HepG2 (cell line): ENCODE measurements around the gene CD79A. TPM values are rescaled to one million over a fixed set of nuclear protein-coding genes. Genes with fewer than 3 reads are reported as not detected.

Experiments
- ATAC-seq: fragments of 200-7000 bp; cut with Tn5 transposase; 3 replicates; pipeline ENCODE4 v1.9.1; 2020; ENCODE audit warnings: mild to moderate bottlenecking, moderate library complexity
- BruUV-seq: library from RNA; stranded (reverse); fragments of 400-500 nt; replicated peaks from 2 replicates; lab custom pipeline; 2021; lab: Mats Ljungman, UMichigan
- CTCF ChIA-PET: fragments of 300-600 bp; formaldehyde crosslinking; extraction: SDS; loops from one replicate; lab custom pipeline; 2021; ENCODE audit warnings: low total read pairs, inconsistent platforms, low intra/inter-chr PET ratio; lab: Yijun Ruan, JAX
- POLR2A ChIA-PET: fragments of 350-600 bp; sonication (Branson Sonifier 250); formaldehyde crosslinking; loops from one replicate; lab custom pipeline; 2020; ENCODE audit warnings: antibody characterized with exemption, inconsistent platforms; lab: Yijun Ruan, JAX
- DNase-seq: peaks from one replicate; pipeline ENCODE4 v3.0.0-alpha.2; 2015; ENCODE audit warnings: low spot score
- FAIRE-seq: peaks from 3 replicates; lab custom pipeline; 2011; peaks lifted over from hg19 to GRCh38; lab: Jason Lieb, UNC
- H2AFZ ChIP-seq: one replicate; pipeline ENCODE4 v1.6.1; 2011; ENCODE audit warnings: low read length, inconsistent platforms
- H3K27ac ChIP-seq: fragments of 300-600 bp; 3 replicates; pipeline ENCODE4 v1.8.0; 2011; ENCODE audit warnings: mixed run types, mild to moderate bottlenecking, mixed read lengths, low read length, inconsistent platforms; ENCODE audit not compliant: insufficient read depth; ENCODE audit errors: extremely low read length
- H3K27me3 ChIP-seq, 2 experiments: fragments of 200-600 bp in 1 of 2; 2 replicates in 1 of 2; 3 replicates in 1 of 2; pipeline versions ENCODE4 v1.6.0 to v1.8.0; 2011; ENCODE audit warnings: low read length in 2 of 2, mild to moderate bottlenecking in 2 of 2, moderate library complexity in 2 of 2, inconsistent platforms in 1 of 2; ENCODE audit not compliant: insufficient read depth in 2 of 2, control insufficient read depth in 1 of 2
- H3K36me3 ChIP-seq, 2 experiments: fragments of 200-600 bp in 1 of 2; replicated peaks in 1 of 2; 2 replicates in 1 of 2; 3 replicates in 1 of 2; pipeline versions ENCODE4 v1.5.1 to v1.8.0; 2011; ENCODE audit warnings: low read length in 2 of 2, inconsistent platforms in 1 of 2; ENCODE audit not compliant: insufficient read depth in 2 of 2, control insufficient read depth in 1 of 2
- H3K4me1 ChIP-seq: 2 replicates; pipeline ENCODE4 v1.5.1; 2012; ENCODE audit warnings: low read length, inconsistent platforms; ENCODE audit not compliant: insufficient read depth
- H3K4me2 ChIP-seq: 2 replicates; pipeline ENCODE4 v1.6.0; 2011; ENCODE audit warnings: low read depth, low read length, inconsistent platforms
- H3K4me3 ChIP-seq, 3 experiments: fragments of 200-600 bp in 1 of 3; sonication (generic), shearing (Covaris generic) in 1 of 3; replicated peaks in 1 of 3; 2 replicates each; pipeline ENCODE4 v1.5.1; 2011 to 2016; ENCODE audit warnings: low read length in 3 of 3, inconsistent platforms in 2 of 3, low read depth in 2 of 3, mild to moderate bottlenecking in 2 of 3, control low read depth in 1 of 3, mixed read lengths in 1 of 3; ENCODE audit not compliant: insufficient read depth in 1 of 3
- H3K79me2 ChIP-seq: one replicate; pipeline ENCODE4 v1.6.1; 2011; ENCODE audit warnings: low read length, inconsistent platforms; ENCODE audit not compliant: insufficient read depth
- H3K9ac ChIP-seq: 2 replicates; pipeline ENCODE4 v1.6.0; 2011; ENCODE audit warnings: mild to moderate bottlenecking, low read depth, low read length, inconsistent platforms; ENCODE audit not compliant: insufficient read depth
- H3K9me3 ChIP-seq: 2 replicates; pipeline ENCODE4 v1.5.1; 2012; ENCODE audit warnings: mild to moderate bottlenecking, low read length
- H4K20me1 ChIP-seq: 2 replicates; pipeline ENCODE4 v1.6.0; 2011; ENCODE audit warnings: inconsistent platforms, mild to moderate bottlenecking, low read length, moderate library complexity; ENCODE audit not compliant: insufficient read depth
- KLF9 ChIP-seq: IDR thresholded peaks from 2 replicates; pipeline ENCODE4 v1.6.1; 2016; ENCODE audit warnings: low read depth
- PCBP2 ChIP-seq: fragments of 200-400 bp; formaldehyde crosslinking; optimal IDR thresholded peaks from 2 replicates; pipeline ENCODE3; 2018; ENCODE audit warnings: low read length, low read depth; ENCODE audit not compliant: poor library complexity, severe bottlenecking
- REST ChIP-seq, 2 experiments: IDR thresholded peaks; 2 replicates each; pipeline ENCODE4 v1.6.1; 2011 to 2012; ENCODE audit warnings: low read length in 2 of 2, borderline replicate concordance in 1 of 2, low read depth in 1 of 2, mild to moderate bottlenecking in 1 of 2, moderate library complexity in 1 of 2
- SP140L ChIP-seq: sonication (generic); formaldehyde crosslinking; IDR thresholded peaks from 2 replicates; pipeline ENCODE4 v1.4.0; 2020; ENCODE audit warnings: missing genetic modification reagents, borderline replicate concordance
- TFAP4 ChIP-seq: sonication (generic); IDR thresholded peaks from 2 replicates; pipeline ENCODE4 v1.6.1; 2016; ENCODE audit warnings: low read depth, borderline replicate concordance
- WIZ ChIP-seq: sonication (generic); formaldehyde crosslinking; IDR thresholded peaks from 2 replicates; pipeline ENCODE4 v1.5.1; 2020; ENCODE audit warnings: mild to moderate bottlenecking, missing genetic modification reagents
- ZBTB3 ChIP-seq: sonication (generic); formaldehyde crosslinking; IDR thresholded peaks from 2 replicates; pipeline ENCODE4 v1.4.0; 2020; ENCODE audit warnings: low read depth, mild to moderate bottlenecking, moderate library complexity, missing genetic modification reagents, borderline replicate concordance
- ZBTB43 ChIP-seq: sonication (generic); formaldehyde crosslinking; conservative IDR thresholded peaks from 2 replicates; pipeline ENCODE4 v1.4.0; 2020; ENCODE audit warnings: missing genetic modification reagents
- ZHX1 ChIP-seq: sonication (generic); formaldehyde crosslinking; IDR thresholded peaks from 2 replicates; pipeline ENCODE4 v1.8.1; 2022; ENCODE audit warnings: low read depth, mild to moderate bottlenecking, missing genetic modification reagents
- ZNF160 ChIP-seq: sonication (generic); formaldehyde crosslinking; IDR thresholded peaks from 2 replicates; pipeline ENCODE4 v1.8.0; 2022; ENCODE audit warnings: mild to moderate bottlenecking, inconsistent platforms, missing genetic modification reagents
- ZNF34 ChIP-seq: sonication (generic); formaldehyde crosslinking; IDR thresholded peaks from 2 replicates; pipeline ENCODE4 v1.4.0; 2020; ENCODE audit warnings: mild to moderate bottlenecking, missing genetic modification reagents, borderline replicate concordance
- ZNF570 ChIP-seq: sonication (generic); formaldehyde crosslinking; IDR thresholded peaks from 2 replicates; pipeline ENCODE4 v1.4.0; 2020; ENCODE audit warnings: mild to moderate bottlenecking, missing genetic modification reagents, borderline replicate concordance
- ZSCAN12 ChIP-seq: sonication (generic); formaldehyde crosslinking; IDR thresholded peaks from 2 replicates; pipeline ENCODE4 v1.9.0; 2021; ENCODE audit warnings: mild to moderate bottlenecking, missing genetic modification reagents
- WGBS: methylation state at CpG from one replicate; pipeline ENCODE4 v1.1.6; 2017; ENCODE audit warnings: low lambda C conversion rate; 5-methylcytosine and 5-hydroxymethylcytosine counted together
- in situ Hi-C: cut with HindIII; loops from 2 replicates; pipeline ENCODE4 v1.10.0; 2017; ENCODE audit warnings: low pct_unique_long_range_greater_than_20kb; ENCODE audit not compliant: extremely low pct_ligation_motif_present
- intact Hi-C: fragments of 100-400 bp; cut with micrococcal nuclease; formaldehyde crosslinking; loops from one replicate; pipeline ENCODE4 v1.10.0; 2022; ENCODE audit not compliant: unreplicated experiment
- polyA plus RNA-seq, 8 experiments: library from polyadenylated mRNA; depleted of rRNA in 3 of 8; stranded (reverse) in 7 of 8; unstranded in 1 of 8; fragments of >200 nt; fragmentation: Illumina TruSeq in 4 of 8; extraction: Trizol in 4 of 8; gene quantifications; 2 replicates each; pipeline versions ENCODE4 v1.2.1 to v1.2.3, GENCODE V29; 2011 to 2016; ENCODE audit warnings: low read depth in 4 of 8, missing spikeins in 1 of 8, mixed read lengths in 1 of 8; ENCODE audit not compliant: insufficient read depth in 1 of 8
- total RNA-seq, 5 experiments: library from RNA; depleted of rRNA; stranded (reverse); fragments of >200 nt; fragmentation: Illumina TruSeq; extraction: Trizol; gene quantifications; 2 replicates each; pipeline ENCODE4 v1.2.3, GENCODE V29; 2016; ENCODE audit warnings: low read depth in 1 of 5

Gene CD79A
- total and polyA plus RNA-seq, 2 of the 13 experiments (the other 11 are each of a cell fraction or from before 2014, with no cell fraction given), result 0.24 to 0.33 TPM

- no peak overlapping the region for H3K27ac ChIP-seq
- no TSS peak for BruUV-seq
- peaks cover 0 to 2% of the 10 kb centered on the region in 2 experiments; a peak in 3 of 5 replicates for H3K27me3 ChIP-seq
- no peak overlapping the region for H3K4me2 ChIP-seq
- peaks cover 24% of the 10 kb centered on the region for H3K4me1 ChIP-seq
- no peak overlapping the region for H3K9ac ChIP-seq
- H3K9me3 ChIP-seq, result no peaks in the 10 kb centered on the region
- ATAC-seq (no peak), FAIRE-seq (no peak), DNase-seq (no peak)
- over 99% methylated on average over 9 of the region's 9 CpGs for WGBS
- H3K79me2 ChIP-seq, result no peaks in the 10 kb centered on the region
- intact Hi-C loops (no loop called here), in situ Hi-C loops (no loop called here)
- ChIA-PET POLR2A (interaction anchor here (0.9 kb wide), 1 partner anchor 18 kb away, joined by 3 read pairs; no protein-coding TSS in a partner anchor), CTCF (no interaction called here)
- H2AFZ ChIP-seq, result no peak overlapping the region
- H3K36me3 ChIP-seq, result peaks cover 22 to 45% of the 10 kb centered on the region in 2 experiments; a peak in 4 of 5 replicates
- H3K4me3 ChIP-seq, result no peak overlapping the region
- TF ChIP-seq ZNF160 (CRISPR knock-in tag) (no peak), ZBTB43 (CRISPR knock-in tag) (no peak), ZSCAN12 (CRISPR knock-in tag) (no peak), ZHX1 (CRISPR knock-in tag) (no peak), ZNF570 (CRISPR knock-in tag) (no peak), ZNF34 (CRISPR knock-in tag) (no peak), SP140L (CRISPR knock-in tag) (no peak), REST (IDR thresholded peaks at IDR 0.05; ENCODE audit: borderline replicate concordance in 1 of 2, low read depth in 1 of 2, low read length in 2 of 2) (no peak), ZBTB3 (CRISPR knock-in tag) (no peak), WIZ (CRISPR knock-in tag) (no peak), TFAP4 (no peak), PCBP2 (no peak), KLF9 (CRISPR knock-in tag) (no peak)
- 0 out of 2 replicates have a peak, but pooled peaks cover 3% of the 10 kb centered on the region for H4K20me1 ChIP-seq
Measured at GRCh38 chr19:41906271-41906670, 29.2 kb downstream of the CD79A start.
